C4-2B (cell line): ENCODE measurements around the gene NT5C.

Source experiments
- CTCF ChIP-seq: fragments of 450-650 bp; conservative IDR thresholded peaks from 2 replicates; pipeline ENCODE4 v1.5.1; 2017; ENCODE audit warnings: mild to moderate bottlenecking
- ZFX ChIP-seq: fragments of 450-650 bp; IDR thresholded peaks from 2 replicates; pipeline ENCODE4 v1.6.1; 2017

GRCh38 chr17:75131278-75132017 is at the start of gene NT5C:
- TF ChIP-seq CTCF: peak; percentile 91
- peak; percentile 84; the same call in 1 of the 2 replicates for TF ChIP-seq ZFX
